ENCODE results near the gene KLHL25. TPM values are rescaled to one million over a fixed set of nuclear protein-coding genes. Genes with fewer than 3 reads are reported as not detected.
A peak's percentile ranks its signal among the peaks of the same experiment; 100 is the strongest.

Gene KLHL25
- total and polyA plus RNA-seq, 2 of the 13 experiments (the other 11 are each of a cell fraction or from before 2014, with no cell fraction given) = 3.7 to 8.2 TPM

DNA sequence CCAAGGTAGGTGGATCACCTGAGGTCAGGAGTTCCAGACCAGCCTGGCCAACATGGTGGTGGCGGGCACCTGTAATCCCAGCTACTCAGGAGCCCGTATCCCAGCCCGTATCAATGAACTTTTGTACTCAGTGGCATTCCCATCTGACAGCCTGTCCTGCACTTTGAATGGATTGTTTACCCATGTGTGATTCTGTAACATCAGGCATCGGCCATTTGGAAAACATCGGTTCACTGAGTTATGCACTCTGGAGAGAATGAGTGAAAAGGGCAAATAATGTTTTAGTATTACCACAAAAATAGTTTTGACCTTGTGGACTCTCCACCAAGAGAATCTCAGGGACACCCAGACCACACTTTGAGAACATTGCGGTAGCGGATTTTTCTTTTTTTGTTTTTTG, 13.6 kb downstream of the KLHL25 start (continued):
- TF ChIP-seq, protein P1, sequence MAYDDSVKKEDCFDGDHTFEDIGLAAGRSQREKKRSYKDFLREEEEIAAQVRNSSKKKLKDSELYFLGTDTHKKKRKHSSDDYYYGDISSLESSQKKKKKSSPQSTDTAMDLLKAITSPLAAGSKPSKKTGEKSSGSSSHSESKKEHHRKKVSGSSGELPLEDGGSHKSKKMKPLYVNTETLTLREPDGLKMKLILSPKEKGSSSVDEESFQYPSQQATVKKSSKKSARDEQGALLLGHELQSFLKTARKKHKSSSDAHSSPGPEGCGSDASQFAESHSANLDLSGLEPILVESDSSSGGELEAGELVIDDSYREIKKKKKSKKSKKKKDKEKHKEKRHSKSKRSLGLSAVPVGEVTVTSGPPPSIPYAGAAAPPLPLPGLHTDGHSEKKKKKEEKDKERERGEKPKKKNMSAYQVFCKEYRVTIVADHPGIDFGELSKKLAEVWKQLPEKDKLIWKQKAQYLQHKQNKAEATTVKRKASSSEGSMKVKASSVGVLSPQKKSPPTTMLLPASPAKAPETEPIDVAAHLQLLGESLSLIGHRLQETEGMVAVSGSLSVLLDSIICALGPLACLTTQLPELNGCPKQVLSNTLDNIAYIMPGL (CRISPR knock-in tag; IDR thresholded peaks at IDR 0.05; ENCODE audit: borderline replicate concordance in 1 of 2, low read depth in 1 of 2) = no peak
- TF ChIP-seq TOE1 (CRISPR knock-in tag; IDR thresholded peaks at IDR 0.05) (no peak), ZNF644 (CRISPR knock-in tag; IDR thresholded peaks at IDR 0.05; ENCODE audit: low read depth) (peak; percentile 93), ZNF383 (CRISPR knock-in tag; IDR thresholded peaks at IDR 0.05; ENCODE audit: borderline replicate concordance) (no peak), GABPA (IDR thresholded peaks at IDR 0.05; ENCODE audit: low read depth, low read length) (no peak), GABPA (CRISPR knock-in tag; IDR thresholded peaks at IDR 0.05; ENCODE audit: low read depth) (no peak), HHEX (CRISPR knock-in tag; IDR thresholded peaks at IDR 0.05) (peak; percentile 13; the same call in 1 of the 2 replicates), NFE2 (CRISPR knock-in tag; IDR thresholded peaks at IDR 0.05) (no peak), ZNF224 (CRISPR knock-in tag; IDR thresholded peaks at IDR 0.05) (no peak), MAFK (conservative IDR thresholded peaks at IDR 0.05 in 1 of 2, IDR thresholded peaks at IDR 0.05 in 1 of 2; ENCODE audit: low read length in 2 of 2) (no peak), MAFF (IDR thresholded peaks at IDR 0.05; ENCODE audit: low read depth, low read length) (no peak), EP300 (IDR thresholded peaks at IDR 0.05; ENCODE audit: low read depth in 2 of 2, low read length in 2 of 2) (peak in 1 of 2 experiments; percentile 69; a peak in 2 of 4 replicates), EP300 (CRISPR knock-in tag; IDR thresholded peaks at IDR 0.05; ENCODE audit: borderline replicate concordance) (peak; percentile 34; the same call in 1 of the 2 replicates), ZMYM2 (CRISPR knock-in tag; IDR thresholded peaks at IDR 0.05) (0 out of 2 replicates have a peak, but pooled peaks have one; percentile 60), FLYWCH1 (CRISPR knock-in tag; IDR thresholded peaks at IDR 0.05) (no peak), ZSCAN29 (CRISPR knock-in tag; conservative IDR thresholded peaks at IDR 0.05) (peak; percentile 66), HNRNPK (IDR thresholded peaks at IDR 0.05; ENCODE audit: low read depth, low read length, poor library complexity, severe bottlenecking) (no peak), ZFP82 (CRISPR knock-in tag; IDR thresholded peaks at IDR 0.05; ENCODE audit: borderline replicate concordance) (no peak), ZNF577 (CRISPR knock-in tag; IDR thresholded peaks at IDR 0.05; ENCODE audit: borderline replicate concordance, low read depth) (no peak)
- TF ChIP-seq, protein P2, sequence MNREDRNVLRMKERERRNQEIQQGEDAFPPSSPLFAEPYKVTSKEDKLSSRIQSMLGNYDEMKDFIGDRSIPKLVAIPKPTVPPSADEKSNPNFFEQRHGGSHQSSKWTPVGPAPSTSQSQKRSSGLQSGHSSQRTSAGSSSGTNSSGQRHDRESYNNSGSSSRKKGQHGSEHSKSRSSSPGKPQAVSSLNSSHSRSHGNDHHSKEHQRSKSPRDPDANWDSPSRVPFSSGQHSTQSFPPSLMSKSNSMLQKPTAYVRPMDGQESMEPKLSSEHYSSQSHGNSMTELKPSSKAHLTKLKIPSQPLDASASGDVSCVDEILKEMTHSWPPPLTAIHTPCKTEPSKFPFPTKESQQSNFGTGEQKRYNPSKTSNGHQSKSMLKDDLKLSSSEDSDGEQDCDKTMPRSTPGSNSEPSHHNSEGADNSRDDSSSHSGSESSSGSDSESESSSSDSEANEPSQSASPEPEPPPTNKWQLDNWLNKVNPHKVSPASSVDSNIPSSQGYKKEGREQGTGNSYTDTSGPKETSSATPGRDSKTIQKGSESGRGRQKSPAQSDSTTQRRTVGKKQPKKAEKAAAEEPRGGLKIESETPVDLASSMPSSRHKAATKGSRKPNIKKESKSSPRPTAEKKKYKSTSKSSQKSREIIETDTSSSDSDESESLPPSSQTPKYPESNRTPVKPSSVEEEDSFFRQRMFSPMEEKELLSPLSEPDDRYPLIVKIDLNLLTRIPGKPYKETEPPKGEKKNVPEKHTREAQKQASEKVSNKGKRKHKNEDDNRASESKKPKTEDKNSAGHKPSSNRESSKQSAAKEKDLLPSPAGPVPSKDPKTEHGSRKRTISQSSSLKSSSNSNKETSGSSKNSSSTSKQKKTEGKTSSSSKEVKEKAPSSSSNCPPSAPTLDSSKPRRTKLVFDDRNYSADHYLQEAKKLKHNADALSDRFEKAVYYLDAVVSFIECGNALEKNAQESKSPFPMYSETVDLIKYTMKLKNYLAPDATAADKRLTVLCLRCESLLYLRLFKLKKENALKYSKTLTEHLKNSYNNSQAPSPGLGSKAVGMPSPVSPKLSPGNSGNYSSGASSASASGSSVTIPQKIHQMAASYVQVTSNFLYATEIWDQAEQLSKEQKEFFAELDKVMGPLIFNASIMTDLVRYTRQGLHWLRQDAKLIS (CRISPR knock-in tag; IDR thresholded peaks at IDR 0.05) = no peak
- TF ChIP-seq, protein P3, sequence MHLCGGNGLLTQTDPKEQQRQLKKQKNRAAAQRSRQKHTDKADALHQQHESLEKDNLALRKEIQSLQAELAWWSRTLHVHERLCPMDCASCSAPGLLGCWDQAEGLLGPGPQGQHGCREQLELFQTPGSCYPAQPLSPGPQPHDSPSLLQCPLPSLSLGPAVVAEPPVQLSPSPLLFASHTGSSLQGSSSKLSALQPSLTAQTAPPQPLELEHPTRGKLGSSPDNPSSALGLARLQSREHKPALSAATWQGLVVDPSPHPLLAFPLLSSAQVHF (CRISPR knock-in tag; IDR thresholded peaks at IDR 0.05) = no peak
- TF ChIP-seq, protein P4, sequence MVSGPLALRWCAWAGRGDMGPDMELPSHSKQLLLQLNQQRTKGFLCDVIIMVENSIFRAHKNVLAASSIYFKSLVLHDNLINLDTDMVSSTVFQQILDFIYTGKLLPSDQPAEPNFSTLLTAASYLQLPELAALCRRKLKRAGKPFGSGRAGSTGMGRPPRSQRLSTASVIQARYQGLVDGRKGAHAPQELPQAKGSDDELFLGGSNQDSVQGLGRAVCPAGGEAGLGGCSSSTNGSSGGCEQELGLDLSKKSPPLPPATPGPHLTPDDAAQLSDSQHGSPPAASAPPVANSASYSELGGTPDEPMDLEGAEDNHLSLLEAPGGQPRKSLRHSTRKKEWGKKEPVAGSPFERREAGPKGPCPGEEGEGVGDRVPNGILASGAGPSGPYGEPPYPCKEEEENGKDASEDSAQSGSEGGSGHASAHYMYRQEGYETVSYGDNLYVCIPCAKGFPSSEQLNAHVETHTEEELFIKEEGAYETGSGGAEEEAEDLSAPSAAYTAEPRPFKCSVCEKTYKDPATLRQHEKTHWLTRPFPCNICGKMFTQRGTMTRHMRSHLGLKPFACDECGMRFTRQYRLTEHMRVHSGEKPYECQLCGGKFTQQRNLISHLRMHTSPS (CRISPR knock-in tag; IDR thresholded peaks at IDR 0.05; ENCODE audit: low read depth) = peak; percentile 58
- TF ChIP-seq, protein P5, sequence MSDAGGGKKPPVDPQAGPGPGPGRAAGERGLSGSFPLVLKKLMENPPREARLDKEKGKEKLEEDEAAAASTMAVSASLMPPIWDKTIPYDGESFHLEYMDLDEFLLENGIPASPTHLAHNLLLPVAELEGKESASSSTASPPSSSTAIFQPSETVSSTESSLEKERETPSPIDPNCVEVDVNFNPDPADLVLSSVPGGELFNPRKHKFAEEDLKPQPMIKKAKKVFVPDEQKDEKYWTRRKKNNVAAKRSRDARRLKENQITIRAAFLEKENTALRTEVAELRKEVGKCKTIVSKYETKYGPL (CRISPR knock-in tag; IDR thresholded peaks at IDR 0.05) = no peak

All from HepG2 (cell line).